Stimulated activated CD4-positive, alpha-beta T cell treated with anti-CD3 and anti-CD28 coated beads, Interleukin-2, amount 100 ng/mL, for 4 hours (primary cell): ENCODE results near the gene SPATS2L.
A peak's percentile ranks its signal among the peaks of the same experiment; 100 is the strongest.

Experiments
- DNase-seq: peaks from one replicate; pipeline ENCODE4 v3.0.0-alpha.2; 2020; ENCODE audit warnings: low read depth

SPATS2L gene, protein sequence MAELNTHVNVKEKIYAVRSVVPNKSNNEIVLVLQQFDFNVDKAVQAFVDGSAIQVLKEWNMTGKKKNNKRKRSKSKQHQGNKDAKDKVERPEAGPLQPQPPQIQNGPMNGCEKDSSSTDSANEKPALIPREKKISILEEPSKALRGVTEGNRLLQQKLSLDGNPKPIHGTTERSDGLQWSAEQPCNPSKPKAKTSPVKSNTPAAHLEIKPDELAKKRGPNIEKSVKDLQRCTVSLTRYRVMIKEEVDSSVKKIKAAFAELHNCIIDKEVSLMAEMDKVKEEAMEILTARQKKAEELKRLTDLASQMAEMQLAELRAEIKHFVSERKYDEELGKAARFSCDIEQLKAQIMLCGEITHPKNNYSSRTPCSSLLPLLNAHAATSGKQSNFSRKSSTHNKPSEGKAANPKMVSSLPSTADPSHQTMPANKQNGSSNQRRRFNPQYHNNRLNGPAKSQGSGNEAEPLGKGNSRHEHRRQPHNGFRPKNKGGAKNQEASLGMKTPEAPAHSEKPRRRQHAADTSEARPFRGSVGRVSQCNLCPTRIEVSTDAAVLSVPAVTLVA

GRCh38 chr2:200306196-200306930 is at the start of gene SPATS2L:
SPATS2L (plus strand) TSS chr2:200306693; CDS start chr2:200389245, 82,552 bp downstream.
- DNase-seq = peak; percentile 53

DNA sequence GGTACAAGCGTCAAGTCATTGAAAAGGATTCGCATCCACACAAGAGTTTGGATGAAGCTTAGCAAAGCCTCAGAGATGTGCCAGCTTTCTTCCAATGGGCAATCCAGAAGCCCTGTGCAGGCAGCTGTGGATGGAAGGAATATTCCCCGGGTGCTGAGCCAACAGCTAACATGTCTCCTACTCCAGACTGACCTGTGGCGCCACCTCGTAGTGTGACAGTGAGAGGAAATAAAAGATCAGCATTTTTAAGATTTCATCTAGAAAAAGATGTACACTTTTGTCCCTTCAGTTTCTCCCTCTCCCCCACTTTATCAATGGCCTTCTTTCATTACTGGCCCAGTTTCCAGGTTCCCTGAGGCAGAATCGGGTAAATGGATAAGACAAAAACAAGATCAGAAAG is 48.9 kb upstream of the SPATS2L start:
- no peak for DNase-seq

- no peak for DNase-seq
These were observed 48.4 kb upstream of the SPATS2L start for GRCh38 chr2:200258081-200258480.

DNA sequence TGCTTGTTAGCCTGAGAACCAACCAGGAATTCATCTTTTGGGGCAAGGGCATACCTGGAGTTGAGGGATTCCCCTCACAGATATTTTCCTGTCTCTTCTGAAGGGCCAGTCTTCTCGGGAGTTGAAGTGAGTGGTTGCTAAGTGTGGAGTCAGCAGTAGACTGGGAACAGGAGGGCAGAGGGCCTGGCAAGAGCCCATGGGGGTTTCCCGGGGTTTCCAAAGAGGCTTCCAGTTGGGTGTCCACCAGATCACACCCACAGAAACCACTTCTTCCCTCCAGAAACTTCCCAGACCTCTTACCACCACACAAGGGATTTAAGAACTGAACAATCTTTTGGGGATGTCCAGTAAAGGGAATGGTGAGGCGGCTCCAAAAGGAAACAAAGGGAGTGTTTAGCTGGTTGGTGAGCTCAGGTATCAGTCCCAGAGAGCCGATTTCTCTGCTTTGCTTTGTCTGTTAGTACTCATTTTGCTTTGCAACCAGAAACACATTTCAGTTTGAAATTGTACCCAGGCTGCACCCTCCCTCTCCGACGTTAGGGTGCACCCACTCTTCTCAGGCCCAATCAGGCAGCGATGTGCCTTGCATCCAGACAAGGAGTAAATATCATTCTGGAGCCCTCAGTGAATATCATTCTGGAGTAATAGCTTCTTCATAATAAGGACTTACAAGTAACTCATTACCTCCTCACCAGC is 47.5 kb upstream of the SPATS2L start:
- no peak for DNase-seq

DNA sequence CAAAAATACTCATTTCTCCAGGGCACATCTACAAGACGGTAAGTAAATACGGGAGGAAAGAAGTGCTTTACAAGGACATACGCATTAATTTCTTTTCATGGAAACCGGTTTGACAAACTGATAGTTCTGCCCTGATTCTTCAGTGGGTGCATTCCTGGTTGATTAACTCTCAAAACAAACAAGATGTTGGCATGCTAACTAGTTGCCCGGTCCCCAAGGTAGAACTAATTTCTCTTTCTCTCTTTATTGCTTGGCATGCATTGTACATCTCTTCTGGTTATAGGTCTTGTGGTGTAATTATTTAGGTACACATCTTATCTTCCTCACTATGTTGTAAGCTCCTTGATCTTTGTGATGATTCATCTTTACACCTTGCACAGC is 46.9 kb upstream of the SPATS2L start:
- no peak for DNase-seq

GRCh38 chr2:200262047-200262446 is 44.4 kb upstream of the SPATS2L start:
- no peak for DNase-seq

DNA sequence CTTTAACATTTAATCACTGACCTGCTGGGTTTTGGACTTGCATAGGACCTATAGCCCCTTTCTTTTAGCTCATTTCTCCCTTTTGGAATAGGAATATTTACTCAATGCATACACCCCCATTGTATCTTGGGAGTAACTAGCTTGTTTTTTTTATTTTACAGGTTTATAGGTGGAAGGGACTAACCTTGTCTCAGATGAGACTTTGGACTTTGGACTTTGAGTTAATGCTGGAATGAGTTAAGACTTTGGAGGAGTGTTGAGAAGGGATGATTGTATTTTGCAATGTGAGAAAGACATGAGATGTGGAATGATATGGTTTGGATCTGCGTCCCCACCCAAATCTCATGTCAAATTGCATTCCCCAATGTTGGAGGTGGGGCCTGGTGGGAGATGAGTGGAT is 43.2 kb upstream of the SPATS2L start:
- DNase-seq = no peak

DNA sequence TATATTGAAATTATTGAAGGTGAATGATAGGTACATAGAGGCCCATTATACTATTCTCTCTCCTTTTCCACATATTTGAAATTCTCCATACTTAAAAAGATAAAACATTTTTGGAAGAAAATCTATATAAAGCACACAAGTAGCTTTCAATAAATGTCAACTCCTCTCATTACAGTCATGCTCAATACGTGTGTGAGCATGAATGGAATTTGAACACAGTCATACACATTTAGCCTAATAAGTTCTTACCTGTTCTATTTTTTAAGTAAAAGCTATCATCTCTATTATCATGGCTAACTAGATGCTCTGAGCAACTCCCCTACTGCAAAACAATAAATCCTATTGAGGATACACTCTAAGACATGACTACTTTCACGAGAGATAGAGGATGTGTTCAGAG is 41.9 kb upstream of the SPATS2L start:
- DNase-seq = no peak

DNA sequence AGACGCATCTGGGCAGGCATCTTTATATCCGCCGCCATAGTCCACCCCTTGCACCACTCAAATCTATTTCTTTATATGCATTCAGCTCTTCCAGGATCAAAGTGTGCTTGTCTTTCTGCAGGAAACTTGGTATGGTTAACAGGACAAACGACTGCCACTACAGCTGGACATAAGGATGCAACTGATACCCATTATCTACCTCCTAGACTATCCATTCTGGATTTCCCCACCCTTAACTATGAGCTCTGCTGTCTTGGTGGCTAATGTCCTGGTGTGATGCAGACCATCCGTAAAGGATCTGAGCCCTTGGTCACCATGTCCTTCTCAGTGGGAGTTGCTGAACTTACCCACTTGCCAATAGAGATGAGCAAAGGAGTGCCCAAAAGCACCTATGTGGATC is 40.1 kb upstream of the SPATS2L start:
- DNase-seq = no peak

DNA sequence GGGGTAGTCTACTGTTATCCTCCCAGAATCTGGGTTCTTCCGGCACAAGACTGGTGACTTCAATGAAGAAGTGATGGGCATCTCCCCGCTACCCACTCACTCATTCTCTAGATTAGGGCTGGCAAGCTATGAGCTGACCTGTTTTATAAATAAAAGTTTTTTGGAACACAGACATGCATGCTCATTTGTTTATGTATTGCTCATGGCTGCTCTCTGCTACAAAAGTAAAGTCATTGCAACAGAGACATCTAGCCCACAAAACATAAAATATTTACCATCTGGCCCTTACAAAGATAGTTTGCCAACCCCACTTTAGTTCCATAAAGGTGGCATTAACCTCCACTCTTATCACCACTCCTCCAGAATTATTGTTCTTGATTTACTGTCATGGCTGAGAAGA is 39.1 kb upstream of the SPATS2L start:
- no peak for DNase-seq

DNA sequence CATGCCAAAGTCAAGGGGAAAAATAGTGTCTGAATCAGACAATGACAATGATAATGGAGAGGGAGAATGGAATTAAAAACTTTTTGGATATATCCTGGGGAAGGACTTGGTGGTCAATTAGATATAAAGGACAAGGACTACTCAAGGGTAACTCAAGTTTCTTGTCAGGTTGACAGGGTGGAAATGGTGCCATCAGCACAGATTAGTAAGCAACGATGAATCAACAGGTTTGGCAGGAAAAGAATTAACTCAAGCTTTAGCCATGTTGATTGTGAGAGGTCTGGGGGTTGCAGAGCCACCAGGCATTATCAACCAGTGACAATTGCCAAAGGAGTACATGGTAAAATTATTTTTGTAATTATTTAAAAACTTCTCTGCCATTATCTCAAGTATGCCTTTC is 35.8 kb upstream of the SPATS2L start:
- DNase-seq = no peak

DNA sequence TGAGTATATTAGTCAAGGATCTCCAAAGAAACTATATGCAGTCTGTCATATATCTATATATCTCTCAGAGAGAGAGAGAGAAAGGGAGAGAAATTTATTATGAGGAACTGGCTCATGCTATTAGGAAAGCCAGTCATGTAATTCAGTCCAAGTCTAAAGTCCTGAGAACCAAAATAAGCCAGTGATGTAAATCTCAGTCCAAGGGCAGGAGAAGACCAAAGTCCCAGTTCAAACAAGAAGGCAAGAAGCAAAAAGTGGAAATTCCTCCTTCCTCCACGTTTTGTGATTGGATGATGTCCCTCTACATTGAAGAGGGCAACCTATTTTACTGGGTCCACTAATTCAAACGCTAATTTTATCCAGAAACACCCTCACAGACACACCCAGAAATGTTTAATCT is 34.2 kb upstream of the SPATS2L start:
- DNase-seq = no peak

DNA sequence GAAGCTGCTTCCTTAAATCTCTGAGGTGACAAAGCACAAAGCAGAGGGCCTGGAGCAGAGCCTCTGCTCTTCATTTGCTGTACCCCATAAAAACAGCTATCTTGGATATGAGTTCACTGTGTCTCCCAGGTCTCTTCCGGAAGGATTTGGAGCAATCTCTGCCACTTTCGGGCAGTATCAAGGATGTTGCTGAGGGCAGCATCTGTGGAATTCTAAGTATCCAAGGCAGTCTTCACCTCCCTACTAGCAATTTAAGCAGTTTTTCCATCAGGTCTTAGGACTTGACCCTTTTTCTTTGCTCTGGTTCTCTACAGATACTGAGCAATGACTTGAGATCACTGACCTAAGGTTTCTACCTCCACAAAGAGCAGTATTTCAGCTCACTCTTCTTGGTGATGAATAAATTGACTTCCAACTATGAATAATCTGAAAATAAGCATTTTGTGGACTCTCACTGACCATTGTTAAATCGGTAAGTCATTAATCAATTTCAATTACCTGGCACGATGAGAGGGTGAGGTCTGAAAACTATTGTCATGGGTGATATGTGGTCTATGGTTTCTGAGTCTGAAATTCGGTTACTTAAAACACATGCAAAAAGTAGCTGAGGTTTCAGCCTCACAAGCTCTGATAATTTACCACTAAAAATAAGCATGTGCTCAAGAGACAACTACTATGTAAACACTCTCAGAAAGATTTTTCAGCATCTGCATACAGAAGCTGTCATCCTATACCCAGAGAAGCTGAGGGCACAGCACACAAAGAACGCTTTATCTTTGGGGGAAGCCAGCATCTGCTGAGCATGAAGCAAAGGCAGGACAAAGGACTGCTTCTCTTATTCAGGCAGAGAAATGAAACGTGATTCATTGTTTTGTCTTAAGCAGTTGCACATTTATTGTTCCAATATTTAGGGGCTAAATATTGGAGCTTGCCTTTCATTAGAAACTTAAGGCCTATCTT is 32.1 kb upstream of the SPATS2L start:
- no peak for DNase-seq

GRCh38 chr2:200275295-200276013 is 31.0 kb upstream of the SPATS2L start:
- no peak for DNase-seq

- no peak for DNase-seq
These were observed 30.0 kb upstream of the SPATS2L start for GRCh38 chr2:200276472-200276871.

- DNase-seq = no peak
These were observed 27.7 kb upstream of the SPATS2L start for GRCh38 chr2:200278694-200279316.

DNA sequence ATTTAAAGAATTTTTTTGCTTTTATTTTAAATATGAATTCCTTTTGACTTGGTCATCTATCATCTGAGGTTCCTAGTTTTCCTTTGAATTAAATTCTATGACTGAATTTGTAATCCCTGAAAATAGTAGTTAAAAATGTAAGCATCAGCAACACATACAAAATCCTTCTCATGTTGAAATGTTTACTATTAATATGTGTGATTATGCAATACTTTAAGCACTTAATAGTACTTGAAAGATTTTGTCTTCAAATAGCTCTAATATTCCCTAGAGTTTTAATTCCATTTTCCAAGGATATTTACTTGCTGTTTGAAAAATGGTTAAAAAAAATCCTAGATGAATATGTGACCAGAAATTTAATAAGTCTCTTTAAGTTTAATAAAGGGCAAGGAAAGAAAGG is 26.6 kb upstream of the SPATS2L start:
- DNase-seq = no peak

GRCh38 chr2:200286578-200286977 is 19.9 kb upstream of the SPATS2L start:
- no peak for DNase-seq

- DNase-seq = no peak
These were observed 17.6 kb upstream of the SPATS2L start for GRCh38 chr2:200288670-200289429.

DNA sequence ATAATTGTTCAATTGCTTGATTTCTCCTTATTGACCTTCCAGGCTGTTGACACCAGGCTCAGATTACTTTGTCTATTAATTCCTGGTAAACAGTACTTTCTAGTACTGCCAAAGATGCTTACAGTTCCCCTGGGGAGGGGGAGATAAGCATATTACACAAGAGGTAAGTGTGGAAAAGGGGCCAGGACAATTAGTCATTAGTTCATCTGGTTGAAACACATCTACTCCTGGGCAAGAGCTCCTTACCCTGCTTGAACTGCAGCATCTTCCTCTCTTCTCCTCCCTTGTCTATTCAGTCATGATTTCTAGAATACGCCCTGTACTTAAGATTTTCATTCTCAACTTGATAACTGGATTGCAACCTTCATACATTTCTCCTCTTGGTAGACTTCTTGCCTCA is 10.4 kb upstream of the SPATS2L start:
- DNase-seq = no peak
